Measurements from ENCODE around the gene FYB1. TPM values are rescaled to one million over a fixed set of nuclear protein-coding genes. Genes with fewer than 3 reads are reported as not detected.
"Not testable (repeated sequence)": the region's sequence is repeated elsewhere in the genome, so short reads cannot be mapped to it uniquely, and the experiment has no call there.

Gene FYB1
- total RNA-seq, 2 experiments from 2014 or later: 45.3 to 51.9 TPM

- CTCF ChIA-PET: no interaction called here
- POLR2A ChIA-PET: no interaction called here
Observed at GRCh38 chr5:39233783-39234182, 14.4 kb upstream of the FYB1 start.

GRCh38 chr5:39231705-39232525 is 12.6 kb upstream of the FYB1 start:
- ChIA-PET CTCF (interaction anchor here (0.9 to 4.4 kb wide), 5 partner anchors 15 to 48 kb away, joined by 3 to 24 read pairs (median 4); no protein-coding TSS in a partner anchor), POLR2A (interaction anchor here (0.6 to 1.0 kb wide), 3 partner anchors 14 to 178 kb away, joined by 3 to 6 read pairs (median 4); no protein-coding TSS in a partner anchor)

- CTCF ChIA-PET: interaction anchor here (4.4 kb wide), 1 partner anchor 11 kb away, joined by 24 read pairs; no protein-coding TSS in a partner anchor
- POLR2A ChIA-PET: no interaction called here
Observed at GRCh38 chr5:39228596-39228995, 9.2 kb upstream of the FYB1 start.

GRCh38 chr5:39226558-39226957 is 7.2 kb upstream of the FYB1 start:
- POLR2A ChIA-PET: no interaction called here
- CTCF ChIA-PET: interaction anchor here (1.8 kb wide), 1 partner anchor 9 kb away, joined by 8 read pairs; no protein-coding TSS in a partner anchor

GRCh38 chr5:39226100-39226451 is 6.7 kb upstream of the FYB1 start:
- ChIA-PET POLR2A (no interaction called here), CTCF (interaction anchor here (1.8 kb wide), 1 partner anchor 8 kb away, joined by 8 read pairs; no protein-coding TSS in a partner anchor)

- POLR2A ChIA-PET: no interaction called here
Observed at GRCh38 chr5:39225405-39226099, 6.2 kb upstream of the FYB1 start.

GRCh38 chr5:39224196-39224761 is 4.9 kb upstream of the FYB1 start:
- CTCF ChIA-PET: interaction anchor here (1.1 kb wide), 1 partner anchor 60 kb away, joined by 3 read pairs; no protein-coding TSS in a partner anchor
- POLR2A ChIA-PET: no interaction called here

More at GRCh38 chr5:39225405-39226099, 6.2 kb upstream of the FYB1 start:
- CTCF ChIA-PET: interaction anchor here (1.8 kb wide), 1 partner anchor 8 kb away, joined by 8 read pairs; no protein-coding TSS in a partner anchor

GRCh38 chr5:39223565-39224156 is 4.3 kb upstream of the FYB1 start:
- POLR2A ChIA-PET: no interaction called here
- CTCF ChIA-PET: interaction anchor here (1.1 kb wide), 1 partner anchor 60 kb away, joined by 3 read pairs; no protein-coding TSS in a partner anchor

- CTCF ChIA-PET: interaction anchor here (1.5 kb wide), 1 partner anchor 62 kb away, joined by 4 read pairs; no protein-coding TSS in a partner anchor
Observed at GRCh38 chr5:39221671-39222070, 2.3 kb upstream of the FYB1 start.

GRCh38 chr5:39220280-39221030 is 1.1 kb upstream of the FYB1 start:
- POLR2A ChIA-PET: no interaction called here

More at GRCh38 chr5:39221671-39222070, 2.3 kb upstream of the FYB1 start:
- POLR2A ChIA-PET: not testable (repeated sequence)

GRCh38 chr5:39218482-39219402 is 621 bp downstream of the FYB1 start:
- ChIA-PET POLR2A (interaction anchor here (0.6 to 1.4 kb wide), 4 partner anchors 32 to 139 kb away, joined by 3 to 4 read pairs (median 3); no protein-coding TSS in a partner anchor), CTCF (interaction anchor here (0.6 to 4.1 kb wide), 18 partner anchors 7 to 143 kb away, joined by 3 to 51 read pairs (median 4); no protein-coding TSS in a partner anchor)

More at GRCh38 chr5:39220280-39221030, 1.1 kb upstream of the FYB1 start:
- CTCF ChIA-PET: interaction anchor here (1.5 kb wide), 2 partner anchors 63 to 145 kb away, joined by 3 to 4 read pairs; no protein-coding TSS in a partner anchor

GRCh38 chr5:39217365-39218281 is 1.7 kb downstream of the FYB1 start:
- ChIA-PET CTCF (interaction anchor here (0.6 to 4.1 kb wide), 29 partner anchors 9 to 98 kb away, joined by 3 to 51 read pairs (median 4); no protein-coding TSS in a partner anchor), POLR2A (interaction anchor here (0.6 to 1.5 kb wide), 6 partner anchors 14 to 138 kb away, joined by 3 to 4 read pairs (median 4); no protein-coding TSS in a partner anchor)

GRCh38 chr5:39216631-39217030 is 2.7 kb downstream of the FYB1 start:
- POLR2A ChIA-PET: interaction anchor here (1.3 to 1.5 kb wide), 2 partner anchors 15 to 66 kb away, joined by 4 read pairs; no protein-coding TSS in a partner anchor
- CTCF ChIA-PET: interaction anchor here (0.9 to 4.1 kb wide), 14 partner anchors 14 to 94 kb away, joined by 3 to 51 read pairs (median 6); no protein-coding TSS in a partner anchor

GRCh38 chr5:39215857-39216256 is 3.5 kb downstream of the FYB1 start:
- CTCF ChIA-PET: interaction anchor here (2.0 to 4.1 kb wide), 5 partner anchors 14 to 67 kb away, joined by 6 to 51 read pairs (median 15); no protein-coding TSS in a partner anchor
- POLR2A ChIA-PET: no interaction called here

GRCh38 chr5:39214912-39215709 is 4.3 kb downstream of the FYB1 start:
- POLR2A ChIA-PET: no interaction called here
- CTCF ChIA-PET: interaction anchor here (3.6 kb wide), 1 partner anchor 15 kb away, joined by 24 read pairs; no protein-coding TSS in a partner anchor
